ENCODE measurements around the gene DNMBP.
"Not testable (repeated sequence)": the region's sequence is repeated elsewhere in the genome, so short reads cannot be mapped to it uniquely, and the experiment has no call there.

Gene DNMBP

GRCh38 chr10:99941942-99942820, 67.6 kb downstream of the DNMBP start:
- DNase-seq = no peak

- DNase-seq = no peak
Observed at GRCh38 chr10:99938563-99938962, 71.2 kb downstream of the DNMBP start.

- no peak for DNase-seq
Observed at GRCh38 chr10:99937630-99938029, 72.1 kb downstream of the DNMBP start.

GRCh38 chr10:99932203-99932957, 77.4 kb downstream of the DNMBP start:
- not testable (repeated sequence) for DNase-seq

GRCh38 chr10:99930731-99931550, 78.8 kb downstream of the DNMBP start:
- no peak for DNase-seq

GRCh38 chr10:99929360-99929759, 80.4 kb downstream of the DNMBP start:
- DNase-seq = no peak

GRCh38 chr10:99927721-99928280, 81.9 kb downstream of the DNMBP start:
- no peak for DNase-seq

- DNase-seq = no peak
Observed at GRCh38 chr10:99926925-99927720, 82.6 kb downstream of the DNMBP start.

- DNase-seq = no peak
Observed at GRCh38 chr10:99924451-99925255, 85.1 kb downstream of the DNMBP start.

- DNase-seq = no peak
Observed at GRCh38 chr10:99921948-99922347, 87.8 kb downstream of the DNMBP start.

GRCh38 chr10:99920901-99921300, 88.8 kb downstream of the DNMBP start:
- no peak for DNase-seq

GRCh38 chr10:99920486-99920885, 89.3 kb downstream of the DNMBP start:
- no peak for DNase-seq

GRCh38 chr10:99917963-99918825, 91.6 kb downstream of the DNMBP start:
- no peak for DNase-seq

- no peak for DNase-seq
Observed at GRCh38 chr10:99916776-99917175, 93.0 kb downstream of the DNMBP start.

GRCh38 chr10:99915414-99915813, 94.3 kb downstream of the DNMBP start:
- no peak for DNase-seq

- DNase-seq = no peak
Observed at GRCh38 chr10:99914236-99914635, 95.5 kb downstream of the DNMBP start.

- DNase-seq = no peak
Observed at GRCh38 chr10:99913831-99914235, 95.9 kb downstream of the DNMBP start.

- no peak for DNase-seq
Observed at GRCh38 chr10:99912041-99912440, 97.7 kb downstream of the DNMBP start.

GRCh38 chr10:99908512-99908911, 101.2 kb downstream of the DNMBP start:
- no peak for DNase-seq

GRCh38 chr10:99906470-99906869, 103.3 kb downstream of the DNMBP start:
- no peak for DNase-seq

Measured in NCI-H187 treated with DMSO at 0.1 percent for 48 hours (cell line).